HEK293T (cell line): ENCODE data around the gene ETAA1.

Experiments used
- CTCF ChIA-PET: fragments of 350-600 bp; formaldehyde crosslinking; extraction: SDS; loops from one replicate; lab custom pipeline; 2021; ENCODE audit warnings: antibody characterized with exemption, inconsistent platforms; lab: Yijun Ruan, JAX
- POLR2A ChIA-PET: fragments of 350-600 bp; formaldehyde crosslinking; extraction: SDS; loops from one replicate; lab custom pipeline; 2020; ENCODE audit warnings: antibody characterized with exemption, inconsistent platforms; lab: Yijun Ruan, JAX
- DNase-seq: peaks from one replicate; pipeline ENCODE4 v3.0.0; 2012; ENCODE audit warnings: mixed read lengths; ENCODE audit errors: extremely low spot score
- ARNT ChIP-seq: fragments of 450-650 bp; IDR thresholded peaks from 2 replicates; pipeline ENCODE4 v1.6.1; 2017; ENCODE audit warnings: mild to moderate bottlenecking
- BHLHE40 ChIP-seq: fragments of 450-650 bp; IDR thresholded peaks from 2 replicates; pipeline ENCODE4 v1.6.1; 2016; ENCODE audit warnings: mild to moderate bottlenecking, moderate library complexity, borderline replicate concordance
- CTBP1 ChIP-seq: fragments of 450-650 bp; IDR thresholded peaks from 2 replicates; pipeline ENCODE4 v1.6.1; 2016; ENCODE audit warnings: borderline replicate concordance
- ELF4 ChIP-seq: fragments of 450-650 bp; IDR thresholded peaks from 2 replicates; pipeline ENCODE4 v1.6.1; 2017; ENCODE audit warnings: antibody characterized with exemption
- FOXA1 ChIP-seq: fragments of 450-650 bp; IDR thresholded peaks from 2 replicates; pipeline ENCODE4 v1.6.1; 2016; ENCODE audit warnings: mild to moderate bottlenecking
- FOXK2 ChIP-seq: fragments of 450-650 bp; IDR thresholded peaks from 2 replicates; pipeline ENCODE4 v1.6.1; 2016; ENCODE audit warnings: mild to moderate bottlenecking
- FOXM1 ChIP-seq: fragments of 450-650 bp; IDR thresholded peaks from 2 replicates; pipeline ENCODE4 v1.6.1; 2017; ENCODE audit warnings: mild to moderate bottlenecking, borderline replicate concordance
- HDGF ChIP-seq: fragments of 450-650 bp; IDR thresholded peaks from 2 replicates; pipeline ENCODE4 v1.6.1; 2017; ENCODE audit warnings: antibody characterized with exemption, borderline replicate concordance
- L3MBTL2 ChIP-seq: fragments of 450-650 bp; conservative IDR thresholded peaks from 2 replicates; pipeline ENCODE4 v1.6.1; 2016; ENCODE audit warnings: mild to moderate bottlenecking
- LEF1 ChIP-seq: fragments of 450-650 bp; IDR thresholded peaks from 2 replicates; pipeline ENCODE4 v1.6.1; 2017; ENCODE audit warnings: mild to moderate bottlenecking, borderline replicate concordance
- NFRKB ChIP-seq: fragments of 450-650 bp; IDR thresholded peaks from 2 replicates; pipeline ENCODE4 v1.6.1; 2016; ENCODE audit warnings: mild to moderate bottlenecking, moderate library complexity
- SP1 ChIP-seq: fragments of 450-650 bp; IDR thresholded peaks from 2 replicates; pipeline ENCODE4 v1.6.1; 2017
- SUZ12 ChIP-seq: fragments of 450-650 bp; IDR thresholded peaks from 2 replicates; pipeline ENCODE4 v1.6.1; 2016; ENCODE audit warnings: mild to moderate bottlenecking
- TARDBP ChIP-seq: fragments of 450-650 bp; IDR thresholded peaks from 2 replicates; pipeline ENCODE4 v1.6.1; 2016
- ZNF384 ChIP-seq: fragments of 450-650 bp; IDR thresholded peaks from 2 replicates; pipeline ENCODE4 v1.6.1; 2016
- TF ChIP-seq, protein P1 (sequence below): fragments of 450-650 bp; IDR thresholded peaks from 2 replicates; pipeline ENCODE4 v1.6.1; 2016

The ETAA1 gene

DNA sequence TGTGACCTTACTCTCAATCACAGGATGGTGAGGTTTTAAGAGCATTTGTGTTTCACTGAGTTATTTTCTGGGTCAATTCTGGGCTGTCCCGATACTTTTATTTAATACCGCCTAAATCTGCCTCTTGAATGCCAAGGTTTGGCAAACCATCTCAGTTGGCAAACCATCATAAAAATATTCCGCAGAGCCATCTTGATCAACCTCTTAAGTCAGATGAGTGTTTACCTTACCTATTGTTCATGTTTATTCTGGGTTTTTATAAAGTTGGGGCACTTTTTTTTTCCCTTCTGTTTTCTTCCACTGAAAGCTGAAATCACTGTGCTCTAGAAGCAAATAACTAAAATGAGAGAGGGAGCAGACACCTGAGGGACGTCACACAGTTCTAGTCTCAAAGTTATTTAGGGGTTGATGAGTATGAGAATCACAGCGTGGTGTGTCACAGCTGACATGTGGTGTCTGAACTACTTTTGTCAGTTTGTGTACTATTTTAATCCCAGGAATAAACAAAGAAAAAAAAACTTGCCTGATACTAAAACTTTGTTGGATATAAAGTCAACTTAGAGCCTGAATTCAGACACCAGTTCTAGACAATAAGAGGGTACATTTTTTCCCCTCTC lies 48.6 kb downstream of the ETAA1 start:
- DNase-seq = no peak
- CTCF ChIA-PET = interaction anchor here (0.7 kb wide), 1 partner anchor 14 kb away, joined by 3 read pairs; no protein-coding TSS in a partner anchor
- POLR2A ChIA-PET = interaction anchor here (1.2 kb wide), 1 partner anchor 115 kb away, joined by 3 read pairs; no protein-coding TSS in a partner anchor
- no peak for TF ChIP-seq SP1
- TF ChIP-seq SUZ12 = no peak
- TF ChIP-seq ARNT = no peak
- TF ChIP-seq ZNF384 = no peak
- no peak for TF ChIP-seq ELF4
- TF ChIP-seq TARDBP = no peak
- TF ChIP-seq NFRKB = no peak
- TF ChIP-seq CTBP1 = no peak
- TF ChIP-seq, protein P1, sequence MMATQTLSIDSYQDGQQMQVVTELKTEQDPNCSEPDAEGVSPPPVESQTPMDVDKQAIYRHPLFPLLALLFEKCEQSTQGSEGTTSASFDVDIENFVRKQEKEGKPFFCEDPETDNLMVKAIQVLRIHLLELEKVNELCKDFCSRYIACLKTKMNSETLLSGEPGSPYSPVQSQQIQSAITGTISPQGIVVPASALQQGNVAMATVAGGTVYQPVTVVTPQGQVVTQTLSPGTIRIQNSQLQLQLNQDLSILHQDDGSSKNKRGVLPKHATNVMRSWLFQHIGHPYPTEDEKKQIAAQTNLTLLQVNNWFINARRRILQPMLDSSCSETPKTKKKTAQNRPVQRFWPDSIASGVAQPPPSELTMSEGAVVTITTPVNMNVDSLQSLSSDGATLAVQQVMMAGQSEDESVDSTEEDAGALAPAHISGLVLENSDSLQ = no peak
- TF ChIP-seq FOXM1 = no peak
- TF ChIP-seq LEF1 = no peak
- TF ChIP-seq FOXK2 = no peak

DNA sequence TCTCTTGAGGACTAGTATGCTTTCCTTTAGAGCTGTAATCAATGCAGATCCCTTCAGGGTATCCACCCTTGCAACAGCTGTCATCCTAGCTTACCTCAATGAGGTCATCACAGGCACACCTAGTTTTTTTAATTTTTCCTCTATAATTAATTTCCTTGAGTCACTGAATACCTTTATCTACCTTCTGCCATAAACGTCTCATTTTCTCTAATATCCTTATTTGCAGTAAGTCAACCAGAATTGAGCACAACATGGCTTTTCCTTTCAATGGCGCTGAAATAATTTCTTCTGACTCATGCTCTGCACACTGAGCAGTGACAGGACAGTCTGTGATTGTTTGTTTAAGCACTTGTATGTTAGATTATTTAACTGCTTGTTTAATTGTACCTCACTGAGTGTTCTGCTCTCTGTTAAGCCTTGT lies 49.4 kb downstream of the ETAA1 start:
- TF ChIP-seq FOXM1 (no peak), FOXK2 (no peak), LEF1 (no peak), CTBP1 (no peak), HDGF (no peak), BHLHE40 (no peak), ARNT (no peak), FOXA1 (no peak), L3MBTL2 (no peak), SUZ12 (no peak)
- ChIA-PET CTCF (no interaction called here), POLR2A (no interaction called here)
- no peak for DNase-seq

DNA sequence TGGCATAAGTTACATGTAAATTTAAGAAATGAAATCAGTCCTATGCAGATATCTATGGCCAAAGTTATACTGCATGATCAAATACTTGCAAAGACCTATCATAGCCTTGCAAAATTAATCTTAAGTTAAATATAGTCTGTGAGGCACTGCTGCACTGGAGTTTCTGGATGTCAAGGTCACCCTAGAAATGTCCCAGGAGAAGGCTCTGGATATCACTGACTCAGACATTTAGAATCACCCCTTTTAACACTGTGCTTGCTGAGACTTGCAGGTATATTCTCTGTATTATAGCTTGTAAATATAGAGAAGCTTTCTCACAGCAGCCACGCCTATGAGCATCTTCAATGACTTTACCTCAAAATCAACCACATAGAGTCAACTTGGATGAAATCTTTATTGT lies 51.5 kb downstream of the ETAA1 start:
- ChIA-PET POLR2A (no interaction called here), CTCF (no interaction called here)
- no peak for DNase-seq
- no peak for TF ChIP-seq FOXA1
- no peak for TF ChIP-seq SP1
- no peak for TF ChIP-seq FOXK2
- TF ChIP-seq CTBP1 = no peak
- TF ChIP-seq BHLHE40 = no peak
- no peak for TF ChIP-seq TARDBP
- no peak for TF ChIP-seq LEF1
- no peak for TF ChIP-seq ELF4
- TF ChIP-seq ARNT = no peak
- TF ChIP-seq, protein P1 = no peak
- TF ChIP-seq NFRKB = no peak
- TF ChIP-seq ZNF384 = no peak
- TF ChIP-seq HDGF = no peak
- no peak for TF ChIP-seq SUZ12
- no peak for TF ChIP-seq L3MBTL2
- no peak for TF ChIP-seq FOXM1

DNA sequence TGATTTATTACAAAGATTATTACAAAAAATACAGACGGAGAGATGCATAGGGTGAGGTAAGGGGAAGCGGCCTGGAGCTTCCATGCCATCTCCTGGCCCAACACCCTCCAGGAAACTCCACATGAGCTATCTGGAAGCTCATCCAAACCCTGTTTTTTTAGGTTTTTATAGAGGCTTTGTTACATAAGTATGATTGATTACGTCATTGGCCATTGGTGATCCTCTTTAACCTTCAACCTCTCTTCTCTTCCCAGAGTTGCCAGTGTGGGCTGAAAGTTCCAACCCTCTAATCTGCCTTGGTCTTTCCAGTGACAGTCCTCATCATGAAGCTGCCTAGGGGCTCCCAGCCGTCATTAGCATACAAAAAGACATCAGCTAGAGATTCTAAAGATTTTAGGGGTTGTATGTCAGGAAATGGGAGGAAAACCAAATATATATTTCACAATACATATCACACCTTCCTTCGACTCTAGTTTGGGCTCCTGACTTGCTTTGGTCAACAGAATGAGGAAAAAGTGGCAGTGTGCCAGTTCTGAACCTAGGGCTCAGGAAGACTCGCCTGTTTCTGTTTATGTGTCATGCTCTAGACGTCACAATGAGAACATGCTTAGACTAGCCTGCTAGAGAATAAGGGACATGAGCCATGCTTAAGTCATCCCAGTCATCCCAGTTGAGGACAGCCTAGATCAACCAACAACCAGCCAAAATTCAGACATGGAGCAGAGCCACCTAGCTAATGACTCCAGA lies 54.1 kb downstream of the ETAA1 start:
- ChIA-PET CTCF (interaction anchor here (1.3 to 1.4 kb wide), 2 partner anchors 200 to 386 kb away, joined by 4 to 5 read pairs; no protein-coding TSS in a partner anchor), POLR2A (interaction anchor here (0.5 kb wide), 1 partner anchor 58 kb away, joined by 4 read pairs; no protein-coding TSS in a partner anchor)
- no peak for DNase-seq
- no peak for TF ChIP-seq HDGF
- no peak for TF ChIP-seq BHLHE40
- TF ChIP-seq CTBP1 = no peak
- no peak for TF ChIP-seq ELF4
- no peak for TF ChIP-seq ARNT
- no peak for TF ChIP-seq LEF1
- no peak for TF ChIP-seq ZNF384
- no peak for TF ChIP-seq L3MBTL2
- no peak for TF ChIP-seq SP1
- TF ChIP-seq FOXK2 = no peak
- no peak for TF ChIP-seq SUZ12
- TF ChIP-seq FOXA1 = no peak
- TF ChIP-seq TARDBP = no peak
- TF ChIP-seq NFRKB = no peak
- TF ChIP-seq, protein P1 = no peak

DNA sequence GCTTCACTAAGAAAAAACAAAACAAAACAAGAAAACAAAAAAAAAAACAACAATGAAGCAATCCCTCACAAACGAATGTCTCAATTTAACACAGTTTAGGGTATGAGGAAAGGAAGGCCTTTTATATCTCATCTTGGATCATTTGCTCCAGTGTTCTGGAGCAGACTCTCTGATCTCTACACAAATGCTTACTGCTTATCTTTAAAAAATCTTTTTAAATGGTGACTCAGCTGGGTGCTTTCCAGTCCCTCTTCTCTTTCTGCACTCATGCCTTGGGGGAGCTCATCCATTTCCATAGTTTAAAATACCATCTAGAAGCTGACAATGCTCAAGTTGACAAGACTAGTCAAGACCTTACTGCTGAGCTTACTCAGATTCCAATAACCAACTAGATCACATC lies 56.2 kb downstream of the ETAA1 start:
- no peak for TF ChIP-seq ZNF384
- no peak for TF ChIP-seq FOXA1
- no peak for TF ChIP-seq SP1
- TF ChIP-seq LEF1 = no peak
- TF ChIP-seq FOXK2 = no peak
- TF ChIP-seq BHLHE40 = no peak
- TF ChIP-seq NFRKB = no peak
- no peak for TF ChIP-seq ELF4
- TF ChIP-seq, protein P1 = no peak
- TF ChIP-seq ARNT = no peak
- no peak for TF ChIP-seq TARDBP
- no peak for TF ChIP-seq SUZ12
- no peak for TF ChIP-seq CTBP1
- TF ChIP-seq FOXM1 = no peak
- no peak for DNase-seq
- CTCF ChIA-PET = no interaction called here
- POLR2A ChIA-PET = no interaction called here
